Ishikawa (cell line): ENCODE data around the gene EYS.

Experiments used
- EP300 ChIP-seq: IDR thresholded peaks from 2 replicates; pipeline ENCODE4 v1.6.1; 2012; ENCODE audit warnings: borderline replicate concordance
- MAX ChIP-seq: IDR thresholded peaks from 2 replicates; pipeline ENCODE4 v1.6.1; 2012
- RAD21 ChIP-seq: IDR thresholded peaks from 2 replicates; pipeline ENCODE4 v1.6.1; 2012; ENCODE audit warnings: low read depth
- REST ChIP-seq: IDR thresholded peaks from 2 replicates; pipeline ENCODE4 v1.6.1; 2012; ENCODE audit warnings: low read depth, mild to moderate bottlenecking
- TAF1 ChIP-seq: IDR thresholded peaks from 2 replicates; pipeline ENCODE4 v1.6.1; 2012; ENCODE audit warnings: low read depth, mild to moderate bottlenecking
- TCF12 ChIP-seq: IDR thresholded peaks from 2 replicates; pipeline ENCODE4 v1.6.1; 2012; ENCODE audit warnings: low read depth
- YY1 ChIP-seq: IDR thresholded peaks from 2 replicates; pipeline ENCODE4 v1.6.1; 2012; ENCODE audit warnings: low read depth

GRCh38 chr6:63706630-63707029 is 2000.4 kb downstream of the EYS start:
- TF ChIP-seq TAF1 = no peak
- no peak for TF ChIP-seq RAD21
- no peak for TF ChIP-seq REST
- no peak for TF ChIP-seq EP300
- no peak for TF ChIP-seq YY1
- TF ChIP-seq TCF12 = no peak
- no peak for TF ChIP-seq MAX
